OCI-LY3 (cell line): ENCODE measurements around the gene MARK1.

Source experiments
- H2AFZ ChIP-seq: fragments of 200-600, 300-600 bp; shearing (Covaris generic); 2 replicates; pipeline ENCODE4 v1.6.0; 2014; ENCODE audit warnings: antibody characterized with exemption, low read depth, low read length
- H3K27ac ChIP-seq: fragments of 200-600, 300-600 bp; sonication (generic); 2 replicates; pipeline ENCODE4 v1.5.1; 2014; ENCODE audit warnings: mild to moderate bottlenecking, low read length, moderate library complexity, mixed read lengths
- H3K27me3 ChIP-seq: fragments of 200-600, 300-600 bp; sonication (generic); 2 replicates; pipeline ENCODE4 v1.6.1; 2014; ENCODE audit warnings: low read depth, low read length, mixed read lengths
- H3K36me3 ChIP-seq: fragments of 200-600, 300-600 bp; sonication (generic); replicated peaks from 2 replicates; pipeline ENCODE3; 2014; ENCODE audit warnings: low read depth, low read length, mixed read lengths
- H3K4me1 ChIP-seq: fragments of 300-600, 200-600 bp; sonication (generic); 2 replicates; pipeline ENCODE4 v1.6.1; 2014; ENCODE audit warnings: low read length, mixed read lengths
- H3K4me2 ChIP-seq: fragments of 200-600, 300-600 bp; sonication (generic); 2 replicates; pipeline ENCODE4 v1.6.1; 2014; ENCODE audit warnings: low read length, mixed read lengths
- H3K4me3 ChIP-seq: fragments of 300-600, 200-600 bp; sonication (generic); 2 replicates; pipeline ENCODE4 v1.5.1; 2014; ENCODE audit warnings: antibody characterized with exemption, mild to moderate bottlenecking, low read length, moderate library complexity
- H3K79me2 ChIP-seq: fragments of 300-600, 200-600 bp; shearing (Covaris generic); 2 replicates; pipeline ENCODE4 v1.6.1; 2014; ENCODE audit warnings: mild to moderate bottlenecking, low read length, mixed read lengths
- H3K9ac ChIP-seq: fragments of 300-600, 200-600 bp; shearing (Covaris generic); 2 replicates; pipeline ENCODE4 v1.6.0; 2014; ENCODE audit warnings: mild to moderate bottlenecking, low read length, moderate library complexity
- H3K9me3 ChIP-seq: fragments of 200-600, 300-600 bp; shearing (Covaris generic); 2 replicates; pipeline ENCODE4 v1.6.1; 2014; ENCODE audit warnings: low read length, mixed read lengths; ENCODE audit not compliant: insufficient read depth
- H4K20me1 ChIP-seq: fragments of 200-600, 300-600 bp; sonication (generic); 2 replicates; pipeline ENCODE4 v1.6.1; 2016; ENCODE audit warnings: low read length, mixed read lengths; ENCODE audit not compliant: insufficient read depth
- CTCF ChIP-seq: fragments of 200-600, 300-600 bp; sonication (generic); IDR thresholded peaks from 2 replicates; pipeline ENCODE4 v1.5.1; 2014; ENCODE audit warnings: antibody characterized with exemption, low read length, low read depth
- EZH2phosphoT487 ChIP-seq: fragments of 200-600 bp; shearing (Covaris generic); IDR thresholded peaks from 2 replicates; pipeline ENCODE4 v1.6.1; 2018; ENCODE audit warnings: antibody characterized with exemption, mixed run types, low read depth

The MARK1 gene

GRCh38 chr1:220706480-220706879 is 178.5 kb downstream of the MARK1 start:
- H3K4me1 ChIP-seq, result peaks cover 28% of the 10 kb centered on the region
- no peak overlapping the region for H3K27ac ChIP-seq
- H3K4me2 ChIP-seq, result no peak overlapping the region
- no peaks in the 10 kb centered on the region for H3K9me3 ChIP-seq
- no peak overlapping the region for H2AFZ ChIP-seq
- no peaks in the 10 kb centered on the region for H4K20me1 ChIP-seq
- no peak overlapping the region for H3K9ac ChIP-seq
- TF ChIP-seq CTCF, result no peak
- no peak for TF ChIP-seq EZH2phosphoT487
- no peak overlapping the region for H3K4me3 ChIP-seq
- no peaks in the 10 kb centered on the region for H3K79me2 ChIP-seq
- H3K27me3 ChIP-seq, result no peaks in the 10 kb centered on the region
- no peaks in the 10 kb centered on the region for H3K36me3 ChIP-seq

DNA sequence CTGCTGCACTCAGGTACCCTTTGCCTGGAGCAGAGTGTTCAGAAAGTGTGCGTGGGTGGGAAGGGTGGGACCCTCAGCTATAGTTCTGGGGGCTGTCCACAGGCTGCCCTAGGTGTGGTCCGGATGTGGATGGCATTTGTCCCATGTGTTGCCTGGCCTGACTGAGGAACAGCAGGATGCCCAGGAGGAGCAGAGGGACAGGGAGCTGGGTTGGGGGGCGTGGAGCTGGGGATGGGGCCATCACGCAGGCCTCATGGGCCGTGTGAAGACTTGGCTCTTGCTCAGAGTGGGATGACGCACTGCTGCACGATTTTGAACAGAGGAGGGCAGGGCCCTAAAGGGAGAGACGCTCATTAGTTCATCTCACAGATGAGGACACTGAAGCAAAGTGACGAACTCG is 179.2 kb downstream of the MARK1 start:
- TF ChIP-seq EZH2phosphoT487 (no peak), CTCF (no peak)
- no peaks in the 10 kb centered on the region for H3K27me3 ChIP-seq
- H3K9me3 ChIP-seq, result no peaks in the 10 kb centered on the region
- no peak overlapping the region for H3K4me2 ChIP-seq
- no peaks in the 10 kb centered on the region for H3K36me3 ChIP-seq
- H3K27ac ChIP-seq, result no peak overlapping the region
- H2AFZ ChIP-seq, result no peak overlapping the region
- no peaks in the 10 kb centered on the region for H3K79me2 ChIP-seq
- no peak overlapping the region for H3K4me3 ChIP-seq
- no peak overlapping the region for H3K9ac ChIP-seq
- H3K4me1 ChIP-seq, result peaks cover 31% of the 10 kb centered on the region
- no peaks in the 10 kb centered on the region for H4K20me1 ChIP-seq

DNA sequence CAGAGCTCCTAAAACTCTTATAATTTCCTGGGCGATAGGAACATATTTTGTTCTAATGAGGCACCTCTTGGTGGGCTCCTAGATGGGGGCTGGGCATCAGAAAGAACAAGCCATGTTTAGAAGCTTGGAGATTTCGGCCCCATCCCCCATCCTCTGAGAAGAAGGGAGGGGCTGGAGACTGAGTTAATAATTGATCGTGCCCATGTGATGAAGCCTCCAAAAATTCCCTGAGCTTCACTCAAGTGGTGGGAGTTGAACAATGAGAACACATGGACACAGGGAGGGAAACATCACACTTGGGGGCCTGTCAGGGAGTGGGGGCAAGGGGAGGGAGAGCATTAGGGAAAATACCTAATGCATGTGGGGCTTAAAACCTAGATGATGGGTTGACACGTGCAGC is 180.3 kb downstream of the MARK1 start:
- Histone ChIP-seq H3K36me3 (no peaks in the 10 kb centered on the region), H3K4me3 (no peak overlapping the region), H3K79me2 (no peaks in the 10 kb centered on the region), H2AFZ (no peak overlapping the region), H4K20me1 (no peaks in the 10 kb centered on the region), H3K27ac (no peak overlapping the region), H3K9ac (no peak overlapping the region), H3K9me3 (no peaks in the 10 kb centered on the region), H3K4me2 (no peak overlapping the region), H3K27me3 (no peaks in the 10 kb centered on the region), H3K4me1 (peaks cover 31% of the 10 kb centered on the region)
- TF ChIP-seq EZH2phosphoT487 (no peak), CTCF (no peak)

DNA sequence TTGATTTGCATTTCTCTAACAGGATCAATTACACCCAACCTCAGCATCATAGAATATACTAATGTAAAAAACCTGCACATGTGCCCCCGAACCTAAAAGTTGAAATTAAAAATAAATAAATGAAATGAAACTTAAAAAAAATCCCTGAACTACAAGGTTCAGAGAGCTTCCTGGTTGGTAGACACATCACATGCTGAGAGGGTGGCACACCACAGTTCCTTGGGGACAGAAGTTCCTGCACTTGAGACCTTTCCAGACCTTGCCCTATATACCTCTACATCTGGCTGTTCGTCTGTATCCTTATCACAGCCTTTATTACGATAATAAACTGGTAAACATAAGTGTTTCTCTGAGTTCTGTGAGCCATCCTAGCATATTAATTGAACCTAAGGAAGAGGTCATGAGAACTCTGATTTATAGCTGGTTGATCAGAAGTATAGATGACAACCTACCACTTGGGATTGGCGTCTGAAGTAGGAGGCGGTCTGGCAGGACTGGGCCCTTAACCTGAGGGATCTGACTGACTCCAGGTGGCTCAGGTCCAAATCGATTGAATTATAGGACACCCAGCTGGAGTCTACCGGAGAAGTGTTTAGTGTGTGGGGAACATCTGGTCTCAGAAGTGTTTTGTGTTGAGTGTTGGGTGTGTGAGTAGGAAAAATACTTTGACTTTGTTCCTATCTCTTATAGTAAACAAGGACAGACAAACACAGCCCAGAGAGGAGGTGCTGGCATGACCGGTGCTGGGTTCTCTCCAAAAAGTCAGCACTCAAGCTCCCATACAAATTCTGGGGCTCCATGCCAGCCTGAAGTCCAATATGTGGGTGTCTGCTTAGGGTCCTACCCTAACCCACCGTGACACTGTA is 181.2 kb downstream of the MARK1 start:
- Histone ChIP-seq H2AFZ (peak overlapping the region; percentile 36; the same call in 1 of the 2 replicates), H3K9me3 (0 out of 2 replicates have a peak, but pooled peaks cover 2% of the 10 kb centered on the region), H3K4me3 (no peak overlapping the region), H3K27me3 (no peaks in the 10 kb centered on the region), H3K4me1 (peaks cover 31% of the 10 kb centered on the region), H3K9ac (no peak overlapping the region), H3K79me2 (no peaks in the 10 kb centered on the region), H3K36me3 (no peaks in the 10 kb centered on the region), H3K4me2 (peak overlapping the region; percentile 9), H4K20me1 (no peaks in the 10 kb centered on the region), H3K27ac (no peak overlapping the region)
- TF ChIP-seq CTCF, result no peak
- no peak for TF ChIP-seq EZH2phosphoT487
